Transverse colon (tissue), 4 donors: Measurements from ENCODE around the gene PUM2. TPM values are rescaled to one million over a fixed set of nuclear protein-coding genes. Genes with fewer than 3 reads are reported as not detected.

Source experiments
- DNase-seq: peaks from one replicate; pipeline ENCODE4 v3.0.0-alpha.2; 2019
- H3K27ac ChIP-seq, 4 donors: fragments of 200-600 bp; sonication (generic); 2 replicates each; pipeline ENCODE4 v1.5.1; 2016 to 2018; ENCODE audit warnings: inconsistent platforms in 4 of 4
- H3K27me3 ChIP-seq: fragments of 200-600 bp; sonication (generic); 2 replicates; pipeline ENCODE4 v1.5.1; 2017; ENCODE audit warnings: inconsistent platforms
- H3K36me3 ChIP-seq, 4 donors: fragments of 200-600 bp; sonication (generic); 2 replicates each; pipeline ENCODE4 v1.5.1; 2017 to 2019; ENCODE audit warnings: inconsistent platforms in 4 of 4
- H3K4me1 ChIP-seq, 4 donors: fragments of 200-600 bp; sonication (generic); 2 replicates each; pipeline ENCODE4 v1.5.1; 2017 to 2020; ENCODE audit warnings: inconsistent platforms in 4 of 4
- H3K4me3 ChIP-seq, 4 donors: fragments of 200-600 bp; sonication (generic); 1 replicate in 1 of 4; 2 replicates in 3 of 4; pipeline versions ENCODE4 v1.5.1 to v1.6.1; 2017 to 2019; ENCODE audit warnings: inconsistent platforms in 4 of 4
- H3K9me3 ChIP-seq, 2 donors: fragments of 200-600 bp; sonication (generic); 2 replicates each; pipeline ENCODE4 v1.5.1; 2017 to 2019; ENCODE audit warnings: inconsistent platforms in 2 of 2
- CTCF ChIP-seq, 5 experiments: fragments of 200-600 bp in 3 of 5; fragments of 450-650 bp in 2 of 5; sonication (generic) in 3 of 5; IDR thresholded peaks; 1 replicate in 2 of 5; 2 replicates in 3 of 5; pipeline ENCODE4 v1.5.1; 2016 to 2017; ENCODE audit warnings: antibody characterized with exemption in 5 of 5, inconsistent platforms in 3 of 5, mild to moderate bottlenecking in 2 of 5, moderate library complexity in 1 of 5
- EP300 ChIP-seq: sonication (generic); formaldehyde crosslinking; IDR thresholded peaks from one replicate; pipeline ENCODE4 v1.6.1; 2017; ENCODE audit warnings: antibody characterized with exemption, low read depth
- POLR2A ChIP-seq: fragments of 450-650 bp; IDR thresholded peaks from one replicate; pipeline ENCODE4 v1.6.1; 2016; ENCODE audit warnings: antibody characterized with exemption, mild to moderate bottlenecking, moderate library complexity
- POLR2AphosphoS5 ChIP-seq, 3 donors: sonication (generic); formaldehyde crosslinking; IDR thresholded peaks; one replicate each; pipeline ENCODE4 v1.6.1; 2016; ENCODE audit warnings: antibody characterized with exemption in 3 of 3
- WGBS, 2 donors: methylation state at CpG; one replicate each; pipeline ENCODE4 v1.1.5; 2018; ENCODE audit warnings: low coverage in 1 of 2; 5-methylcytosine and 5-hydroxymethylcytosine counted together
- in situ Hi-C, 4 donors: fragments of 200-750 bp; cut with MboI; loops; one replicate each; pipeline versions ENCODE4 v1.15.0 to v1.15.1; 2017; ENCODE audit warnings: low sequenced_read_pairs in 3 of 4, low pct_ligation_motif_present in 1 of 4, low pct_unique_long_range_greater_than_20kb in 1 of 4
- intact Hi-C: fragments of 100-400 bp; cut with DNase I; formaldehyde crosslinking; loops from one replicate; pipeline ENCODE4 v1.15.1; 2023; ENCODE audit warnings: low total_unique reads
- total RNA-seq, 4 donors: library from RNA; depleted of rRNA; stranded (reverse); fragments of >200 nt; gene quantifications; one replicate each; pipeline ENCODE4 v1.1.0, GENCODE V29; 2016

The PUM2 gene
- total RNA-seq, 4 donors from 2014 or later, result 62.5 to 92.7 (median 70.5) TPM

DNA sequence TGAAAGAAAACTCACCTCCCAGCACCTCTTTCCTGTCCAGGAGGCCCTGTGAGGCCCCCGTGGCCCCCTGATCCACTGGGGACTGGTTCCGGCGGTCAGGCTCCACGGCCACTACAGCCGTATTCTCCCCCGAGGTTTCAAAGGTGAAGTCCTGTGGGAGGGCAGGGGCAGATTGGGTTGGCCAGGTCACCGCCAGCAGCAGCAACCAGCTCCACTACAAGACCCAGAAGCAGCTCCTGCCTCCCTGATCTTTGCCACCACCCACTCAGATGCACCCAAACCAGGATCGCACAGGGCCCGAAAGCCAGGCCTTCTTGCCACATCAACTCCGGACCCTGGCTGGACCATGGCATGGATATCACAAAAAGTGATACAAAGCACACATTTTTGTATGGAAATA lies 147.6 kb downstream of the PUM2 start:
- no peak overlapping the region for H3K27ac ChIP-seq
- WGBS, 2 donors, result 90% methylated on average over 10 of the region's 10 CpGs; no CpG with 5 or more reads in 1 of the 2 donors
- no peak for DNase-seq
- intact Hi-C loops, result no loop called here
- H3K4me3 ChIP-seq, result no peak overlapping the region
- no peaks in the 10 kb centered on the region for H3K27me3 ChIP-seq
- TF ChIP-seq POLR2AphosphoS5 (IDR thresholded peaks at IDR 0.05) (no peak), EP300 (no peak), CTCF (IDR thresholded peaks at IDR 0.05) (no peak), POLR2A (no peak)
- in situ Hi-C loops, result no loop called here
- peaks cover 10 to 26% (median 21%) of the 10 kb centered on the region in 4 donors for H3K4me1 ChIP-seq
- H3K9me3 ChIP-seq, result no peaks in the 10 kb centered on the region
- H3K36me3 ChIP-seq, result no peaks in the 10 kb centered on the region

GRCh38 chr2:20201671-20202070 lies 149.0 kb downstream of the PUM2 start:
- in situ Hi-C loops, result no loop called here
- Histone ChIP-seq H3K9me3 (no peaks in the 10 kb centered on the region), H3K27me3 (no peaks in the 10 kb centered on the region), H3K36me3 (no peaks in the 10 kb centered on the region), H3K27ac (no peak overlapping the region), H3K4me3 (no peak overlapping the region), H3K4me1 (peaks cover 15 to 31% (median 21%) of the 10 kb centered on the region in 4 donors)
- DNase-seq, result no peak
- WGBS, 2 donors, result 60 to 84% methylated on average over 3 to 17 of the region's 17 CpGs
- intact Hi-C loops, result no loop called here
- TF ChIP-seq CTCF (IDR thresholded peaks at IDR 0.05) (no peak), EP300 (no peak), POLR2AphosphoS5 (IDR thresholded peaks at IDR 0.05) (no peak), POLR2A (no peak)

GRCh38 chr2:20200697-20201555 lies 149.7 kb downstream of the PUM2 start:
- no peak for TF ChIP-seq EP300
- TF ChIP-seq POLR2A, result no peak
- TF ChIP-seq CTCF (IDR thresholded peaks at IDR 0.05), result no peak
- TF ChIP-seq POLR2AphosphoS5 (IDR thresholded peaks at IDR 0.05), result peak in 1 of 3 donors; percentile 4
- H3K27me3 ChIP-seq, result no peaks in the 10 kb centered on the region
- no peaks in the 10 kb centered on the region for H3K9me3 ChIP-seq
- WGBS, 2 donors, result 89 to 95% methylated on average over 14 to 26 of the region's 26 CpGs
- H3K27ac ChIP-seq, result no peak overlapping the region
- H3K36me3 ChIP-seq, result no peaks in the 10 kb centered on the region
- intact Hi-C loops, result no loop called here
- DNase-seq, result no peak
- H3K4me1 ChIP-seq, result peaks cover 10 to 36% (median 25%) of the 10 kb centered on the region in 4 donors
- in situ Hi-C loops, result no loop called here
- H3K4me3 ChIP-seq, result no peak overlapping the region

DNA sequence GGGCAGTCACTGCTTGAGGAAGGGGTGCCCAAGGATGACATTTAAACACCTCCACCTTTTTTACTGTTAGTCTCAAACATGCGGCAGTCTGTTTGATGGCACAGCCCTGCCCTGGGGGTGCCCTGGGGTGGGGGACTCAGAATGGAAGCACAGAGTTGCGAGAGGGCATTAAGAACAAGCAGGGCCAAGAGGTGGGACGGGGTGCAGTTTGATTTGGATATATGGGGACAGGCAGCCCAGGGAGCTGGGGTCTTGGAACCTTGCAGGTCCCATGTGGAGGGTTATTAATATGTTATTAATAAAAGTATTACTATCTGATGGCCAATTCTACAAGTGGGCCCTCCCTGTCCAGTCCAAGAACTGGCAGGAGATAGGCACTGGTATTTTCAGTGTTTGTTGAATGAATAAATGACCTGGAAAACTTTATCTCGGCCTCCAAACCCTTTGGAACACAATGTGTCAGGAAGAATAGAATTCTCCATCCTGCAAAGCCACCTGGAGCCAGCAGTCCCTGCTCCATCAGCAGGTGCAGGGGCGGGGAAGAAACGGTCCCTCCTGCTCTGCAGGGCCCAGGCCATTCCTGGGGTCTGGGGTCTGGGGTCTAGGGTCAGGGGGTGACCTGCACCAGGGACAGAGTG lies 150.9 kb downstream of the PUM2 start:
- Histone ChIP-seq H3K36me3 (no peaks in the 10 kb centered on the region), H3K27me3 (no peaks in the 10 kb centered on the region), H3K4me3 (no peak overlapping the region), H3K4me1 (peaks cover 4 to 43% (median 27%) of the 10 kb centered on the region in 4 donors), H3K9me3 (no peaks in the 10 kb centered on the region), H3K27ac (peak overlapping the region in 2 of 4 donors; percentile 85 to 86)
- in situ Hi-C loops, result no loop called here
- TF ChIP-seq CTCF (IDR thresholded peaks at IDR 0.05), result no peak
- no peak for TF ChIP-seq EP300
- no peak for TF ChIP-seq POLR2A
- no peak for TF ChIP-seq POLR2AphosphoS5 (IDR thresholded peaks at IDR 0.05)
- DNase-seq, result no peak
- intact Hi-C loops, result no loop called here
- WGBS, 2 donors, result 83 to 84% methylated on average over 3 to 6 of the region's 6 CpGs
